KMS-11 (cell line): ENCODE data around the gene FOXD4L1.
"Not testable (repeated sequence)": the region's sequence is repeated elsewhere in the genome, so short reads cannot be mapped to it uniquely, and the experiment has no call there.

Experiments
- H2AFZ ChIP-seq: fragments of 200-600 bp; sonication (generic); 2 replicates; pipeline ENCODE4 v1.6.1; 2016; ENCODE audit warnings: antibody characterized with exemption, mixed run types, low read depth
- H3K27ac ChIP-seq: fragments of 200-600 bp; sonication (generic); 2 replicates; pipeline ENCODE4 v1.6.1; 2016; ENCODE audit warnings: mild to moderate bottlenecking, mixed run types
- H3K27me3 ChIP-seq: fragments of 200-600 bp; sonication (generic); 2 replicates; pipeline ENCODE4 v1.6.1; 2017; ENCODE audit warnings: mild to moderate bottlenecking, low read depth, mixed run types, moderate library complexity; ENCODE audit not compliant: insufficient read depth
- H3K36me3 ChIP-seq: fragments of 200-600 bp; sonication (generic); 2 replicates; pipeline ENCODE4 v1.6.1; 2017; ENCODE audit warnings: mild to moderate bottlenecking, mixed run types; ENCODE audit not compliant: insufficient read depth
- H3K4me1 ChIP-seq: fragments of 200-600 bp; sonication (generic); 2 replicates; pipeline ENCODE4 v1.6.1; 2016; ENCODE audit warnings: mild to moderate bottlenecking, low read depth, mixed run types; ENCODE audit not compliant: poor library complexity, severe bottlenecking
- H3K4me2 ChIP-seq: fragments of 200-600 bp; sonication (generic); 2 replicates; pipeline ENCODE4 v1.7.0; 2016; ENCODE audit warnings: mild to moderate bottlenecking, mixed run types
- H3K4me3 ChIP-seq: fragments of 200-600 bp; sonication (generic); IDR thresholded peaks from 2 replicates; pipeline ENCODE4 v1.6.1; 2017; ENCODE audit warnings: low read depth, low read length, mixed read lengths; ENCODE audit not compliant: insufficient read depth
- H3K79me2 ChIP-seq: fragments of 200-600 bp; sonication (generic); 2 replicates; pipeline ENCODE4 v1.6.1; 2016; ENCODE audit warnings: low read depth, mixed run types; ENCODE audit not compliant: insufficient read depth
- H3K9ac ChIP-seq: fragments of 200-600 bp; sonication (generic); 2 replicates; pipeline ENCODE4 v1.6.1; 2016; ENCODE audit warnings: mild to moderate bottlenecking, mixed run types
- H4K20me1 ChIP-seq: fragments of 200-600 bp; sonication (generic); 2 replicates; pipeline ENCODE4 v1.6.1; 2016; ENCODE audit warnings: mild to moderate bottlenecking, mixed run types; ENCODE audit not compliant: insufficient read depth

Gene FOXD4L1

DNA sequence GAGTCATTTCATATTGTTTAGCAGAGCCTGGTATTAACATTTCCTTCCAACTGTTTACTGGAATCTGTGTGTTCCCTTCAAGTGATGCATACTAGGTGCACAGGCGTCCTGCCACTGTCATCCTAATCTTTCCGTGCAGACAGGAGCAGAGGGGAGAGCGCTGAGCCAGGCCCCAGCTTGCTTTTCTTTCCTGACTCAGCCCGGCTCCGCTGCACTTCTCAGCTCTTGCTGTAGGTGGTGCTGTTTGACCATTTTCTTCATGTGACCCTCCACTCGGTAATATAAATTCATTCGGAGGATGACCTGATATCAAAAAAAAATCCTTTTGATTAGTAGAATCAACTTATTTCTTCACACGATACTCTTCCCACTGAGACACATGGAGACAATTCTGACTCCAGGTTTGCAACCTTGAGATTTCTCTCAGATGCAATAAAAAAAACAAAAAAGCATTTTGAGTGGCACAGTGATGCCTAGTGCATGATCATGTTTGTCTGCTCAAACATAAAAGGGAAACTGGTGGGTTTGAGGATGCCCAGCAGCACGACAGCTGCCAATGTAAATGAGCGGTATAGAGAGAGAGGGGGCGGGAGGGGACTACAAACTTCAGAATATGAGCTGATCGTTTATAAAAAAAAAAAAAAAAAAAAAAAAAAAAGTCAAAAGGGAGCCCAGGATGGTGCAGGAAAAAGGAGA lies 29.0 kb downstream of the FOXD4L1 start:
- H3K79me2 ChIP-seq, H2AFZ ChIP-seq, H3K4me3 ChIP-seq, H3K27me3 ChIP-seq, H3K27ac ChIP-seq, H3K4me1 ChIP-seq, H3K36me3 ChIP-seq, H3K9ac ChIP-seq, H4K20me1 ChIP-seq, H3K4me2 ChIP-seq: not testable (repeated sequence)

GRCh38 chr2:113528126-113528525 lies 29.7 kb downstream of the FOXD4L1 start:
- H2AFZ ChIP-seq, H3K79me2 ChIP-seq, H3K4me2 ChIP-seq, H3K4me3 ChIP-seq, H4K20me1 ChIP-seq, H3K27me3 ChIP-seq, H3K27ac ChIP-seq, H3K9ac ChIP-seq, H3K36me3 ChIP-seq, H3K4me1 ChIP-seq: not testable (repeated sequence)

DNA sequence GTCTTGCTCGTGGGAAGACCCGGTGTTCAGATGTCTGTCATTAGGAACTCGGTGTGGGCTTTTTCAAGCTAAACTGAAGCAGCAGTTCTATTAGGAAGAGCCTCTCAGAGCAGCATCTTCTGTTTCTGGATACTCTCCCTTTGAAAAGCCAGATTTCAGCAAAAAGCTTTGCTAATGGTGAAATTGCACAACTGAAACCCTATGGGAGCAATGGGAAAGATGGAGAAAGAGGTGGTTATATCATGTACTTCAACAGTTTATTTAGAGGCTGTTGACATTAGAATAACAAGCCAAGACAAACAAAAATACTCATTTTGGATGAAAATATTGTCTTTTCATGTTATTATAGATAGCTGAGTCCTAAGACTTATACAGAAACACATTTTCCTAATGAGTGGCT lies 30.4 kb downstream of the FOXD4L1 start:
- H3K27me3 ChIP-seq, H3K27ac ChIP-seq, H4K20me1 ChIP-seq, H3K79me2 ChIP-seq, H3K36me3 ChIP-seq, H3K9ac ChIP-seq, H3K4me1 ChIP-seq, H2AFZ ChIP-seq, H3K4me2 ChIP-seq, H3K4me3 ChIP-seq: not testable (repeated sequence)

DNA sequence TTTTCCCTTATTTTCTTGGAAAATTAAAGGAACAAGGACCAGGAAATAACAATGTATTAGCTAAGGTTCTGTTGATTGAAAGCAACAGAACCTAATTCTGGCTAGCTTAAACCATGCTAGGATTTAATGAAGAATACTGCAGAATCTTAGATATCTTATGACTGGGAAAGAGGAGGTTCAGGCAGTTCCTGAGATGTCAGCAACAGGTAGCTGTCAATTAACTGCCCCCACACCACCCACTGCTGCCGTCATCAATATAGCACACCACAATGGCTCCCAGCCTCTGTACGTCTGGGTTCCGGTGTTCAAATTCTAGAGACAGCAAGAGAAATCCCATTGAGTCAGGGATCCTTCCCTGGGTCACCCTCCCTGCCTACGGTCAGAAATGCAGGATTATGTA lies 34.5 kb downstream of the FOXD4L1 start:
- H3K79me2 ChIP-seq, H3K4me2 ChIP-seq, H3K27ac ChIP-seq: not testable (repeated sequence)

DNA sequence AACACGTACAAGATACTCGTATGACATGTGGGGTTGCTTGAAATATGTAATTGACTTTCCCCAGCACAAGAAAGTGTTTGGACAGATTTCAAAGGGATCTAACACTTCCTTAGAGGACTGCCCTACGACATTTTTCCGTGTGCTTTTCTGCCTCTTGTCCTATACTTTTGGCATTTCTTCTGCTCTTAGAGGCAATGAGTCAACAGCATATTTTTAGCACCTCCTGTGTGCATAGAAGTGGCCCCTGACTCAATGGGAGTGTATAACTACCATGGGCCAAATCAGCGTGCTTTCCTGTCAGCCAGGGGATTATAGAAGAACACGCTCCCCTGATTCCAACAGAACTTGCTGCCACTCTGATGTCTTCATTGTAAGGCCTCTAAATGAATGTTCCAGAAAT lies 38.1 kb downstream of the FOXD4L1 start:
- not testable (repeated sequence) for H3K27me3 ChIP-seq, H4K20me1 ChIP-seq, H3K79me2 ChIP-seq, H2AFZ ChIP-seq, H3K27ac ChIP-seq, H3K4me2 ChIP-seq, H3K9ac ChIP-seq, H3K4me3 ChIP-seq, H3K4me1 ChIP-seq, H3K36me3 ChIP-seq

More for the DNA sequence above, 34.5 kb downstream of the FOXD4L1 start:
- H3K36me3 ChIP-seq, H3K4me1 ChIP-seq, H4K20me1 ChIP-seq, H3K9ac ChIP-seq, H3K4me3 ChIP-seq, H2AFZ ChIP-seq, H3K27me3 ChIP-seq: not testable (repeated sequence)

DNA sequence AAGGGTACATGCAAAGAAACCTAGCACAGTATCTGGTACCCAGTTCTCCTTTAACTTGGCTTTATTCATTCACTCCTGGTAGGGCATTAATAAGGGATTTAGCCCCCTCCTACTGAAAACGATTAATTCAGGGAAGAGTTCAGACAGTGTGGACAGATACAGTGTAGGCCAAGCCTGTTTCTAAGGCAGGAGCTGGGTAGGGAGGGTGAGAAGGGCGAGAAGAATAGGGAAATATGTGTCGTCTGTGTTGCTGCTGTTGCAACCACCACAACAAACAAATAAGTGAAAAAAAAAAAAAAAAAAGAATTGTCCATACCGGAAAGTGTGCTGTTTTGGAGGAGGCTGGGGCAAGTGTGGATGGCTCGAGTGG lies 42.4 kb downstream of the FOXD4L1 start:
- not testable (repeated sequence) for H2AFZ ChIP-seq, H4K20me1 ChIP-seq, H3K4me2 ChIP-seq, H3K4me1 ChIP-seq, H3K79me2 ChIP-seq, H3K36me3 ChIP-seq, H3K27me3 ChIP-seq, H3K4me3 ChIP-seq, H3K9ac ChIP-seq, H3K27ac ChIP-seq

GRCh38 chr2:113541204-113541975 lies 42.9 kb downstream of the FOXD4L1 start:
- not testable (repeated sequence) for H4K20me1 ChIP-seq, H3K27ac ChIP-seq, H3K4me1 ChIP-seq, H3K79me2 ChIP-seq, H3K4me2 ChIP-seq, H3K9ac ChIP-seq, H3K4me3 ChIP-seq, H3K27me3 ChIP-seq, H2AFZ ChIP-seq, H3K36me3 ChIP-seq

DNA sequence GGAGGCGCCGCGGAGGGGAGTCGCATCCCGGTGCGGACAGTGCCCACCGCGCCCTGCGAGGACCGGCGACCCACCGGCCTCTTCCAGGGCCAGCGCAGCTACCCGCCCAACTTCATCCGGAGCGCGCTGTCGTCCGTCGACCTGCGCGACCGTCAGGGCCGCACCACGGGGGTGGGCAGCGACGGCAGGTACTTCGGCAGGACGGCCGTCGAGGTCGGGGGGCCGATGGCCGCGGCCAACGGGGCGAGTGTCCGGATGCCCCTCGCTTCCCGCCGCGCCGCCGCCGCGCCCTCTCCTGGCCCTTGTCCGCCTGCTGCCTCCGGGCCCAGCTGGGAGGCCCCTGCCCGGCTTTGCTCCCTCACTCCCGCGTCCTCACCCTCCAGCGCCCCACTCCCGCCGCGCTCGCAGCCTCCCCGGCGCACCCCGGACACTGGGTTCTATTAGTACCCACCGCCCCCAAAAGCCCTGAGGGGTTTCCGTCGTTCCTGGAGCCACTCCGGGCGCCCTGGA lies 43.6 kb downstream of the FOXD4L1 start:
- not testable (repeated sequence) for H2AFZ ChIP-seq, H3K4me2 ChIP-seq, H3K9ac ChIP-seq

DNA sequence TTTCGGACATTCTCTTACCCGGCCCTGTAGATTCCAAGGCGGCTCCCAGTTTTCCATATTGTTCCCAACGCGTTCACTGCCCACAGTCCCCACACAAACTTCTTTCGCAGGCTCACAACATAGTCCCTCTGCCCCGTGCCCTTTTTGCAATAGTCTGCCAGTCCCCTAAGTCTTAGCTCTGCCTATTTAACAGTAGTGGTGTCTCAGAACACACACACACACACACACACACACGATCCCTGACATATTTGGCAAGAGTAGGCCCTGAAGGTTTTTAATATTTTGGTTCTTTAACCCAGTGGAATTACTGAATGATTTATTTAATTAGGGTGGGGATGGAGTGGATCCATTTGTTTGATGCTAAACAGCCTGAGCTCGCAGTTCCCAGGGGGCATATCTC lies 44.1 kb downstream of the FOXD4L1 start:
- H3K9ac ChIP-seq, H3K79me2 ChIP-seq, H3K4me2 ChIP-seq, H3K4me1 ChIP-seq, H2AFZ ChIP-seq, H3K36me3 ChIP-seq, H3K27me3 ChIP-seq, H3K4me3 ChIP-seq, H3K27ac ChIP-seq, H4K20me1 ChIP-seq: not testable (repeated sequence)

More for the DNA sequence above, 43.6 kb downstream of the FOXD4L1 start:
- H3K27ac ChIP-seq, H3K36me3 ChIP-seq, H4K20me1 ChIP-seq, H3K79me2 ChIP-seq, H3K4me1 ChIP-seq, H3K27me3 ChIP-seq, H3K4me3 ChIP-seq: not testable (repeated sequence)
